GM20431 (cell line): ENCODE data around the gene RARA.

Source experiments
- in situ Hi-C: fragments of 300-500 bp; cut with MseI, MboI; formaldehyde crosslinking; loops from one replicate; pipeline ENCODE4 v1.15.0; 2020; ENCODE audit warnings: low sequenced_read_pairs; ENCODE audit not compliant: unreplicated experiment

Gene RARA

DNA sequence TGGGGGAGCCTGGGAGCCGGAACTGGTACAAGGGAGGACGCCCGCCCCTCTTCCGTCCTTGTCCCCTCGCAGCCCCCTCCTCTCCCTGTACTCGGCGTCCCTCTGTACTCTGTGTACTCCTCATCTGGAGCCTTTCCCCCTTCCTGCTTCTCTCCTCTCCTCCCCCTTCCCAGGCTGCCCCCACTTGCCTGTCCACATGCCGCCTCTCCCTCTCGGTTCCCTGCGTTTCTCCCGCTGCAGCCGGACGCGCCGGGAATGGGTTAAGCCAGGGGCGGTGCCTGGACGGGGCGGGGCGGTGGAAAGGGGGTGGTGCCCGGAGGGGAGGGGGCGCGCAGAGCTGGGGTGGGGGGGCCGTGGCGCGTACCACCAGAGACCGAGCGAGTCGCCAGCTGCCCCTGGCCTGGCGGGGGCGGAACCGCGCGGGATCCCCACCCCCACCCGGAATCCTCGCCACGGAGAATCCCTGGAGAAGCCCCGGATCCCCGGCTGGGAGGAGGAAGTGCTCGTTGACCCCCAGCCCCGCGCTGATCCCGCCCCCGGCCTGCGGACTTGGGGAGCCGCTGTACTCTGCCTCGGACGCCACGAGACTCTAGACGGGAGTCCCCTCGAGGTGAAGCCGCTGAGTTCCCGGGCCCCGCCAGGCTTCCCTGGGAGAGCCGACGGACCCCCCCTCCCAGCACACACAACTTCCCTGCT is 33.0 kb downstream of the RARA start:
- in situ Hi-C loops, result no loop called here

GRCh38 chr17:40342504-40343218 is 33.7 kb downstream of the RARA start:
- in situ Hi-C loops, result no loop called here

- in situ Hi-C loops, result no loop called here
These were observed 34.5 kb downstream of the RARA start for GRCh38 chr17:40343219-40344119.

DNA sequence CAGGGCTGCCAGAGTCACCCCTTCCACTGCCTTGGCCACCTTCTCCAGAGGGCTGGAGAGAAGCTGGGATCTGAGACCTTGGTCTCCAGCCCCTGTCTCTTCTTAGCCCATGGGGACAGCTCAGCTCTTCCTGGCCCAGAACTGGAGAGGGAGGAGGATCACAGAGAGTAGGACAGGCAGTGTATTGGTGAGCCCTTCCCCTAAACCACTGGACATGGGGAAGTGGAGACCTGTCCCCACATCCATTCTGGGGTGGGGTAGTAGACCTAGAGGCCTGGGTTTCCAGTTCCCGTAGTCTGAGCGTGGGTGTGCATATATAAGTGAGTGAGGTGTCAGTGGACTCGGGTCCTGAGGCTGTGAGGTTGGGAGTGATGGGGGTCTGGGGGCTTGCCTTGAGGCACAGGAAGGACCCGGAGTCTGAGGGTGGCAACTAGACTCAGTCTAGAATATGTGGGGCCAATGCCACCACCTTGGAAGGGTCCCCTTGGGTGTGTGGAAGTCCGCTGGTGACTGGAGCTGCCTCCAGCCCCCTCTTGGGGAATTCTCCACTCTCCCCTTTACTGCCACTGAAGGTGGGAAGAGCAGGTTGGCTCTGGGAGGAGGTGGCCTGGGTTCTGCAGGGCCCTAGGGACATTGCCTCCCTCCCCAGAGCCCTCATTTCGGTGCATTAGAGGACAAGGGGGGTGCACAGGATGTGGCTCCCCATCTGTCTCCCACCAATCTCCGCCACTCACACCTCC is 35.6 kb downstream of the RARA start:
- in situ Hi-C loops, result no loop called here

- in situ Hi-C loops, result no loop called here
These were observed 36.4 kb downstream of the RARA start for GRCh38 chr17:40345161-40345993.

- in situ Hi-C loops, result no loop called here
These were observed 37.2 kb downstream of the RARA start for GRCh38 chr17:40345994-40346764.

GRCh38 chr17:40346765-40347158 is 37.8 kb downstream of the RARA start:
- in situ Hi-C loops, result no loop called here

GRCh38 chr17:40347319-40348135 is 38.5 kb downstream of the RARA start:
- in situ Hi-C loops, result no loop called here

DNA sequence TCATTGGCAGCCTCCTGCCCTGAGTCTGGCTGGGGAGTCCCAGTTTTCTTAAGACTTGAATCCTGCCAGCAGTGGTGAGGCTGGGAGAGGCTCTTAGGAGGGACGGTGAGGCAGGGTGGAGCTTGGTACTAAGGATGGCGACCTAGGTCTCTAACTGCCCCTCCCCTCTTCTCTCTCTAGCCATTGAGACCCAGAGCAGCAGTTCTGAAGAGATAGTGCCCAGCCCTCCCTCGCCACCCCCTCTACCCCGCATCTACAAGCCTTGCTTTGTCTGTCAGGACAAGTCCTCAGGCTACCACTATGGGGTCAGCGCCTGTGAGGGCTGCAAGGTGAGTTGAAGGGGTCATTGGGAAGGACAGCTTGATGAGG is 39.1 kb downstream of the RARA start:
- in situ Hi-C loops, result no loop called here

- in situ Hi-C loops, result no loop called here
These were observed 39.8 kb downstream of the RARA start for GRCh38 chr17:40348562-40349476.

- in situ Hi-C loops, result no loop called here
These were observed 40.5 kb downstream of the RARA start for GRCh38 chr17:40349477-40349894.

DNA sequence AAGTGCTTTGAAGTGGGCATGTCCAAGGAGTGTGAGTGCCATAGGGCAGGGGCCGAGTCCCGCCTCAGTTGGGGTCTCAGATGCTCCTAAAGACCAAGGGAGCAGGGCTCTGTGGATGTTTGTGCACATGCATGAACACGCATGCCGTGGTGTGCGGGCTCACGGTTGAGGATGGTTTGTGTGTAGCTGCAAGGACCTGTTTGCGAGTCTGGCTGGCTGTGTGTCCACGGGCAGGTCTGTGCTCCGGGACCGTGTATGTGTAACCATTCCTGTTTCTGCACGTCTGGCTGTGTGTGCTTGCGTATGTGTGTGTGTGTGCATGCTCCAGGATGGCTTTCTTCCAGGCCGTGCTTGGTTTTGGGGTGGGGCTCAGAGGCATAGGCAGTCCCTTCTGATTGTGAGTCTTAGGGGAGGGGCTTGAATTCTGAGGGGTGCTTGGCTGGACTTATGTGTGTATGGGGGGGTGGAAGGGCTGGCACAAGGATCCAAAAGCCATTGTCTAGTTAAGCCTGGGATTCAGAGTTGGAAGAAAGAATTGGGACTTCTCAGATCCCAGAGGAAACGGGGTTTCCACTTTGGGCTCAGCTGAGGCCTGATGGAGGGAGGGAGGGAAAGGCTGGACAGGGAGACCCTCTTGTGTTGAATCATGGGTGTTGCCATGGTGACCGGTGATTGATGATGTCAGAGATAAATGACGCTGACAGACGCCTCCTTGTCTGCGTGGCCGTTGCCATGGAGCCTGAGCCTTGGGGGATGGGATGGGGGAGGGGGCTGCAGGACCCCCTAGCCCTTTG is 41.1 kb downstream of the RARA start:
- in situ Hi-C loops, result loop anchor here (5.0 kb wide), 1 partner anchor 48 kb away; no protein-coding TSS in a partner anchor

GRCh38 chr17:40350689-40351358 is 41.8 kb downstream of the RARA start:
- in situ Hi-C loops, result loop anchor here (5.0 kb wide), 1 partner anchor 49 kb away; no protein-coding TSS in a partner anchor

- in situ Hi-C loops, result loop anchor here (5.0 kb wide), 1 partner anchor 49 kb away; no protein-coding TSS in a partner anchor
These were observed 42.6 kb downstream of the RARA start for GRCh38 chr17:40351359-40352236.
